ENCODE measurements around the gene OSBPL10.

- TF ChIP-seq CTCF (IDR thresholded peaks at IDR 0.05; ENCODE audit: poor library complexity, severe bottlenecking): no peak
- no peak for TF ChIP-seq TAF1 (IDR thresholded peaks at IDR 0.05; ENCODE audit: low read depth)
- TF ChIP-seq POLR2AphosphoS5 (IDR thresholded peaks at IDR 0.05): no peak
- TF ChIP-seq EZH2 (IDR thresholded peaks at IDR 0.05; ENCODE audit: borderline replicate concordance, insufficient read depth, low read length, poor library complexity, severe bottlenecking): no peak
Observed at GRCh38 chr3:31800436-31800835, 180.6 kb downstream of the OSBPL10 start.

Data from neural cell (in vitro differentiated cells).